ENCODE results near the gene LRGUK.

The LRGUK gene

DNA sequence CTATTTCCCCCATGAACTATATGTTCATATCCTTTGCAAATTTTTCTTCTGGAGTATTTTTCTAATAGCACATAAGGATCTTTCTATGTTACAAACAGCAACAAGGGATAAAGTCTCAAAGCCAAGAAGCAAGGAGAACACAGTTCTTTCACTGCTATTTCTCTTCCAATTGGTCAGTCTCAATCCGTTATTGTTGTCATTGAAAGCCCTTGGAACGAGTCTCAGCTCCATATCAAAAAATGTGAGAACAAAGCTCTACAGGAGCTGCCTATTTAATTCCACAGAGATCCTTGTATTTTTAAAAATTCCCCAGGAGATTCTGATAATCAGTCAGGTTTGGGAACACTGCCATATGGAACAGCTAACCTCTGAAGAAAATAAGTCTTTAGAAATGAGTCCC, 173.8 kb downstream of the LRGUK start:
- no peak for DNase-seq (ENCODE audit: low read depth in 2 of 2)

DNA sequence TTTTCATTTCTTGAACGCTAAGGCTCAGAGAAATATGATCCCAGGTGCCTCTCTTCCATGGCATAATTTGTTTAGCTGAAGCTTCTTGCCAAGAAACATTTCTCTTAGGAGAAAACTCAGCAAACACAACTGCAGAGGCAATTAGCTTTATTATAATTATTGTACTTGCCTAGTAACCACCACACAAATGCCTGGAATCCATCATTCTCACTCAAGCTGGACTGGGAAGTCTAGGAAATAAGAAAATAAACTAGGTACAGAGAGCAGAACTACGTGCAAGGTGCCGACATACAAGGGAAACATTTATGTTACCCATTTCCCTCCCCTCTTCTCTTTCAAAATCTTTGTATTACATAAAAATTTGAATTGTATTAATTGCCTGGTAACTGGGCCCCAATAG, 174.5 kb downstream of the LRGUK start:
- DNase-seq (ENCODE audit: low read depth in 2 of 2) = no peak

DNA sequence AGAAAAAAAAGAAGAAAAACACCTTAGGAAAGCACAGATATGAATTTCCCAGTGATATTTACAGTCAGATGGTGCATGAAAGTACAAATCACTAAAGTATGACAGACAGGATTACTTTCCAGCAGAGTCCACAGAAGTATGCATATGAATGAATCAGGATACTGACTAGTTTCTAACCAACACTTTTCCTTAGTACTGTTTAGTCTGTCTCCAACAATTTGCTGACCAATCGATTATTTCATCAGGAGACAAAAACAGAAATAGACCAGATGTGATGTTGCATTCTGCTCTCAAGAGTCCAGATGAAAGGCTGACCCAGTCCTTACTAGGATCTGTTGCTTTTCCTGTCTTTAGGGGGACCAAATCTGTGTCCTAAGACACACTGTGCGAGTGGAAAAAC, 175.0 kb downstream of the LRGUK start:
- no peak for DNase-seq (ENCODE audit: low read depth in 2 of 2)

DNA sequence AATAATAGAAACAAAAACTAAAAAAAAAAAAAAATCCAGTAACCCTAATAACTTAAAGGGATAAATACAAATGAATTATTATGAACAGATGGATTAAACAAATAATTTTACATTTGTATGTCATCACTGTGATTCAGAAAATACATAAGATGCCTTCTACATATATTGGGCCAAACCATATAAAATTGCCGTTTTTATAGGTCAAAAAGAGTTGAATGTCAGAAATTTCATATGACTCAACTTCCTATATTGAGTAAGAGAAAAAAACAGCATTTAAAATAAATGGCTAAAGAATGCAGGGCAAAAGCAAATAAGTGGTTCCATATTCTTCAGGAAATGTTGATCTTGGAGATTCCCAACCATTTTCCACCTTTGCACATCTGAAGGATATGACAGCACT, 180.2 kb downstream of the LRGUK start:
- DNase-seq (ENCODE audit: low read depth in 2 of 2) = no peak

DNA sequence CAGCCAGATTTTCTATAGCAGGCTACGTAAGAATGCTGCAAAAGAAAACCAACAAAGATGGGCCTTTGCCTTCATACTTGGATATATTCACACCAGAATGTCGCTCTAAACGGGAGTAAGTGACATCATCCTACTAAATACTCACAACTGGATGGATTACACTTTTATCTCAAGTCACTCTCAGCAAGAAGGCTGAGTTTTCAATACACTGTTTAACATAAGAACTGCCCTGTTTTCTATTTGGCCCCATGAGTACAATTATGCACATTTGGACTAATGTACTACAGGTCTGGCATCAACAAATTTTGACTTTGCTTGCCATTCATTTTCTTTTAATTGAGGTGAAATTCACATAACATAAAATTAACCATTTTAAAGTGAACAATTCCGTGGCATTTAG, 181.4 kb downstream of the LRGUK start:
- DNase-seq (ENCODE audit: low read depth in 2 of 2) = no peak

DNA sequence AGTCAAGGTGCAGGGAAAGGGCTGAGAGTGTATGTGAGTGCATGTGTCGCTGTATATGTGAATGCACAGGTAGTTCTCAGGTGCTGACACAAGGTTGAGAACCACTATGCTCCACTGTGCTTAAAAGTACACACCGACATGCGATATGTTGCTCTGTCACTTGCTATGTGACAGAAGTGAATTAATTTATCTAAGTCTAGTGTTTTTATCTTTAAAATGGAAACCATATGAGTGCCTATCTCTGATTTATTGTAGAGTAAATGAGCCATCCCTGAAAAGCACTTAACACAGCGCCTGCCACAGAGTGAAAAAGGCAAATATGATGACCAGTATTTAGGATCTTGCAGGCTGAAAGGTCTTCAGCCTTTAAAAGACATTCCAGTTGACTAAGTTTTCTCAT, 184.7 kb downstream of the LRGUK start:
- DNase-seq (ENCODE audit: low read depth in 2 of 2) = no peak

GRCh38 chr7:134312717-134313116, 185.6 kb downstream of the LRGUK start:
- no peak for DNase-seq (ENCODE audit: low read depth in 2 of 2)

GRCh38 chr7:134313543-134313942, 186.4 kb downstream of the LRGUK start:
- DNase-seq (ENCODE audit: low read depth in 2 of 2) = no peak
